H9 (cell line): ENCODE results near the gene TMEM200A. TPM values are rescaled to one million over a fixed set of nuclear protein-coding genes. Genes with fewer than 3 reads are reported as not detected.
A peak's percentile ranks its signal among the peaks of the same experiment; 100 is the strongest.

Experiments used
- DNase-seq: peaks from one replicate; pipeline ENCODE4 v3.0.0-alpha.2; 2017
- H2AFZ ChIP-seq: one replicate; pipeline ENCODE4 v1.6.1; 2013; ENCODE audit warnings: mild to moderate bottlenecking, low read length, control low read depth, moderate library complexity
- H2AK5ac ChIP-seq: 2 replicates; pipeline ENCODE4 v1.6.1; 2013; ENCODE audit warnings: low read length, control low read depth, mixed read lengths; ENCODE audit not compliant: insufficient read length
- H2BK120ac ChIP-seq: one replicate; pipeline ENCODE4 v1.6.1; 2013; ENCODE audit warnings: low read depth, mild to moderate bottlenecking, low read length, control low read depth, inconsistent platforms; ENCODE audit not compliant: poor library complexity, severe bottlenecking
- H2BK12ac ChIP-seq: 2 replicates; pipeline ENCODE4 v1.6.1; 2013; ENCODE audit warnings: low read length, control low read depth, mixed read lengths, low read depth; ENCODE audit not compliant: insufficient read length
- H2BK15ac ChIP-seq: 2 replicates; pipeline ENCODE4 v1.6.1; 2013; ENCODE audit warnings: low read depth, low read length, control low read depth
- H2BK20ac ChIP-seq: one replicate; pipeline ENCODE4 v1.6.1; 2013; ENCODE audit warnings: low read depth, mild to moderate bottlenecking, low read length, control low read depth, inconsistent platforms; ENCODE audit not compliant: poor library complexity, severe bottlenecking
- H2BK5ac ChIP-seq: 2 replicates; pipeline ENCODE4 v1.6.1; 2013; ENCODE audit warnings: low read length, control low read depth, mixed read lengths; ENCODE audit not compliant: insufficient read length
- H3K14ac ChIP-seq: 2 replicates; pipeline ENCODE4 v1.6.1; 2013; ENCODE audit warnings: low read length, control low read depth; ENCODE audit not compliant: insufficient read depth
- H3K18ac ChIP-seq: 2 replicates; pipeline ENCODE4 v1.6.1; 2013; ENCODE audit warnings: low read depth, mild to moderate bottlenecking, mixed read lengths, low read length, control low read depth; ENCODE audit not compliant: insufficient read length
- H3K23ac ChIP-seq: 2 replicates; pipeline ENCODE4 v1.6.1; 2013; ENCODE audit warnings: low read length, control low read depth, mixed read lengths, low read depth; ENCODE audit not compliant: insufficient read length
- H3K23me2 ChIP-seq: 2 replicates; pipeline ENCODE4 v1.6.1; 2013; ENCODE audit warnings: low read depth, mild to moderate bottlenecking, mixed read lengths, low read length, control low read depth; ENCODE audit not compliant: insufficient read length, poor library complexity, severe bottlenecking
- H3K27ac ChIP-seq: 2 replicates; pipeline ENCODE4 v1.5.1; 2013; ENCODE audit warnings: low read length, control low read depth, mixed read lengths, low read depth; ENCODE audit not compliant: insufficient read length
- H3K27me3 ChIP-seq: 2 replicates; pipeline ENCODE4 v1.6.1; 2013; ENCODE audit warnings: low read length, control low read depth, inconsistent platforms; ENCODE audit not compliant: insufficient read depth
- H3K4ac ChIP-seq: 2 replicates; pipeline ENCODE4 v1.6.1; 2013; ENCODE audit warnings: low read depth, mild to moderate bottlenecking, control low read depth, inconsistent platforms, low read length, moderate library complexity
- H3K4me1 ChIP-seq: 2 replicates; pipeline ENCODE4 v1.6.1; 2013; ENCODE audit warnings: low read length, control low read depth, inconsistent platforms; ENCODE audit not compliant: insufficient read depth
- H3K4me2 ChIP-seq: 2 replicates; pipeline ENCODE4 v1.6.1; 2013; ENCODE audit warnings: low read length, control low read depth, mixed read lengths; ENCODE audit not compliant: insufficient read length, insufficient read depth
- H3K56ac ChIP-seq: 2 replicates; pipeline ENCODE4 v1.6.1; 2013; ENCODE audit warnings: low read depth, mild to moderate bottlenecking, mixed read lengths, low read length, control low read depth; ENCODE audit not compliant: insufficient read length
- H3K79me1 ChIP-seq: 2 replicates; pipeline ENCODE4 v1.6.1; 2013; ENCODE audit warnings: low read depth, mild to moderate bottlenecking, moderate library complexity, low read length, control low read depth, inconsistent platforms; ENCODE audit not compliant: insufficient read depth, poor library complexity, severe bottlenecking
- H3K79me2 ChIP-seq: 2 replicates; pipeline ENCODE4 v1.6.1; 2013; ENCODE audit warnings: low read length, control low read depth, inconsistent platforms; ENCODE audit not compliant: insufficient read depth
- H3K9ac ChIP-seq: 2 replicates; pipeline ENCODE4 v1.6.1; 2013; ENCODE audit warnings: low read length, control low read depth, mixed read lengths; ENCODE audit not compliant: insufficient read length; ENCODE audit errors: extremely low read depth
- H3K9me3 ChIP-seq: one replicate; pipeline ENCODE4 v1.6.1; 2013; ENCODE audit warnings: low read depth, low read length, inconsistent platforms; ENCODE audit not compliant: control insufficient read depth
- H3T11ph ChIP-seq: one replicate; pipeline ENCODE4 v1.6.1; 2013; ENCODE audit warnings: mild to moderate bottlenecking, low read length, control low read depth, inconsistent platforms
- H4K20me1 ChIP-seq: one replicate; pipeline ENCODE4 v1.6.1; 2013; ENCODE audit not compliant: control insufficient read depth, insufficient read length, insufficient read depth
- H4K5ac ChIP-seq: 2 replicates; pipeline ENCODE4 v1.6.1; 2013; ENCODE audit warnings: low read depth, mild to moderate bottlenecking, mixed read lengths, low read length, control low read depth; ENCODE audit not compliant: insufficient read length
- H4K8ac ChIP-seq: replicated peaks from 2 replicates; pipeline ENCODE4 v1.6.1; 2013; ENCODE audit warnings: low read length, control low read depth, mixed read lengths, low read depth; ENCODE audit not compliant: insufficient read length
- H4K91ac ChIP-seq: 2 replicates; pipeline ENCODE4 v1.6.1; 2013; ENCODE audit warnings: low read depth, mild to moderate bottlenecking, moderate library complexity, mixed read lengths, low read length, control low read depth; ENCODE audit not compliant: insufficient read length
- H3K27ac Mint-ChIP-seq, 3 experiments: 2 replicates in 2 of 3; 3 replicates in 1 of 3; pipeline ENCODE4 v1.8.0; 2020 to 2021; ENCODE audit warnings: mixed read lengths in 3 of 3, mild to moderate bottlenecking in 1 of 3, moderate library complexity in 1 of 3
- H3K27me3 Mint-ChIP-seq: 2 replicates; pipeline ENCODE4 v1.8.0; 2021; ENCODE audit warnings: low read depth, mild to moderate bottlenecking, moderate library complexity, mixed read lengths
- H3K36me3 Mint-ChIP-seq, 3 experiments: 2 replicates in 2 of 3; 3 replicates in 1 of 3; pipeline ENCODE4 v1.8.0; 2020 to 2021; ENCODE audit warnings: low read depth in 3 of 3, mixed read lengths in 3 of 3; ENCODE audit not compliant: insufficient read depth in 1 of 3
- H3K4me1 Mint-ChIP-seq, 2 experiments: 2 replicates each; pipeline ENCODE4 v1.8.0; 2020; ENCODE audit warnings: mixed read lengths in 2 of 2
- H3K4me3 Mint-ChIP-seq, 2 experiments: 2 replicates in 1 of 2; 3 replicates in 1 of 2; pipeline ENCODE4 v1.8.0; 2020 to 2021; ENCODE audit warnings: mild to moderate bottlenecking in 2 of 2, mixed read lengths in 2 of 2, moderate library complexity in 1 of 2
- H3K9me3 Mint-ChIP-seq, 2 experiments: 2 replicates in 1 of 2; 3 replicates in 1 of 2; pipeline ENCODE4 v1.8.0; 2020; ENCODE audit warnings: mild to moderate bottlenecking in 2 of 2, mixed read lengths in 2 of 2, moderate library complexity in 1 of 2
- WGBS: extraction: QIAGEN DNeasy Blood & Tissue Kit; methylation state at CpG from one replicate; pipeline ENCODE4 v1.1.7; 2013; ENCODE audit warnings: missing lambda C conversion rate, low lambda C conversion rate, mixed read lengths; ENCODE audit not compliant: insufficient read length; ENCODE audit errors: extremely low coverage; 5-methylcytosine and 5-hydroxymethylcytosine counted together
- total RNA-seq: library from RNA; stranded (reverse); gene quantifications from 2 replicates; pipeline ENCODE4 v1.2.1, GENCODE V29; 2021
- TF ChIP-seq, protein P1 (sequence below): fragments of 200-600 bp; sonication (generic); conservative IDR thresholded peaks from 3 replicates; pipeline ENCODE4 v1.8.0; 2021; ENCODE audit warnings: antibody characterized with exemption, mild to moderate bottlenecking

The TMEM200A gene
- total RNA-seq, 1 experiment from 2014 or later = 6.1 TPM

DNA sequence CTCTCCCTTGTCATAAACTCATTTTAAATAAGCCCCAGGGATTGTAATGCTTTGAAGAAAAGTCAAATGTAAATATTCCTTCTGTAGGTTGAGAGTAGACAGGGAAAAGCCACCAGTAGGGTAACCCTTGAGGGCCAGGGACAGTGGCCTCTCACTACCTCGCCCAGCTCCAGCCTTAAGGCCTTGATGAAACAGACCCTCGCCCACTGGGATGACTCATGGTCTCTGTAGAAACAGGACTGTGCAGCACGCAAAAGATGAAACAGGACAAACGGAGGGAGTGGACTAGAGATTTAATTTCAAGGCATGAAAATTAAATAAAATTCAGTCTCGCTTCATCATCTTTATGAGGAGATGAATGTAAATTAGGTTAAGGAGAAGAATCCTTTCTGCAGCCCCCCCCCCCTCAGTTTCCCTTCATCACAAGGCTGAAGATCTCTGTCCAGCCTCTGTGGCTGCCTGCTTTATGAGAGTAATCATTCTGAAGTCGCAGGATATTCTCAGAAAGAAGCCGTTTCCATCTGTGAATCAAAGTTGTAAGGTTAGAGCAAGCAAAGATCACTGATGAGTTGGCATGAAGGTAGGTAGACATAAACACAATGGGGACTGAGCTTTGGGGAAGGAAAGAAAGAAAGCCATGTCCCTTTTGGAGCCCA lies 60.4 kb downstream of the TMEM200A start:
- no peak for DNase-seq
- Histone ChIP-seq H3K9me3 (no peaks in the 10 kb centered on the region), H4K8ac (no peak overlapping the region), H3K14ac (no peak overlapping the region), H3K79me2 (no peaks in the 10 kb centered on the region), H3K23me2 (no peaks in the 10 kb centered on the region), H3K27ac (no peak overlapping the region), H3K79me1 (no peaks in the 10 kb centered on the region), H3K56ac (no peak overlapping the region), H2AK5ac (no peak overlapping the region), H2AFZ (no peak overlapping the region), H3K4me2 (no peak overlapping the region), H2BK15ac (no peak overlapping the region), H3K27me3 (no peaks in the 10 kb centered on the region), H2BK5ac (no peak overlapping the region), H3K18ac (no peak overlapping the region), H4K5ac (no peak overlapping the region), H4K20me1 (no peaks in the 10 kb centered on the region), H3K4me1 (peaks cover 9% of the 10 kb centered on the region), H2BK12ac (no peak overlapping the region), H3K23ac (no peak overlapping the region), H3K9ac (no peak overlapping the region), H3K4ac (no peak overlapping the region), H2BK120ac (no peak overlapping the region), H2BK20ac (no peak overlapping the region), H3T11ph (no peak overlapping the region), H4K91ac (no peak overlapping the region)
- WGBS = no CpG with 5 or more reads among the region's 7 CpGs
- Mint-ChIP-seq H3K9me3 (no peaks in the 10 kb centered on the region), H3K36me3 (peaks cover 0 to 1% (median 0%) of the 10 kb centered on the region in 3 experiments; a peak in 2 of 7 replicates), H3K27me3 (no peaks in the 10 kb centered on the region), H3K27ac (peak overlapping the region in 1 of 3 experiments; percentile 40; a peak in 2 of 7 replicates), H3K4me3 (no peak overlapping the region), H3K4me1 (peaks cover 24 to 39% of the 10 kb centered on the region in 2 experiments)
- TF ChIP-seq, protein P1, sequence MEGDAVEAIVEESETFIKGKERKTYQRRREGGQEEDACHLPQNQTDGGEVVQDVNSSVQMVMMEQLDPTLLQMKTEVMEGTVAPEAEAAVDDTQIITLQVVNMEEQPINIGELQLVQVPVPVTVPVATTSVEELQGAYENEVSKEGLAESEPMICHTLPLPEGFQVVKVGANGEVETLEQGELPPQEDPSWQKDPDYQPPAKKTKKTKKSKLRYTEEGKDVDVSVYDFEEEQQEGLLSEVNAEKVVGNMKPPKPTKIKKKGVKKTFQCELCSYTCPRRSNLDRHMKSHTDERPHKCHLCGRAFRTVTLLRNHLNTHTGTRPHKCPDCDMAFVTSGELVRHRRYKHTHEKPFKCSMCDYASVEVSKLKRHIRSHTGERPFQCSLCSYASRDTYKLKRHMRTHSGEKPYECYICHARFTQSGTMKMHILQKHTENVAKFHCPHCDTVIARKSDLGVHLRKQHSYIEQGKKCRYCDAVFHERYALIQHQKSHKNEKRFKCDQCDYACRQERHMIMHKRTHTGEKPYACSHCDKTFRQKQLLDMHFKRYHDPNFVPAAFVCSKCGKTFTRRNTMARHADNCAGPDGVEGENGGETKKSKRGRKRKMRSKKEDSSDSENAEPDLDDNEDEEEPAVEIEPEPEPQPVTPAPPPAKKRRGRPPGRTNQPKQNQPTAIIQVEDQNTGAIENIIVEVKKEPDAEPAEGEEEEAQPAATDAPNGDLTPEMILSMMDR = no peak
